Epithelial cell of esophagus (primary cell): ENCODE results near the gene AP3B1.

Experiments used
- DNase-seq: peaks from one replicate; pipeline ENCODE4 v3.0.0; 2010; ENCODE audit warnings: low read depth
- H3K4me3 ChIP-seq: 2 replicates; pipeline ENCODE4 v1.5.1; 2011; ENCODE audit warnings: mild to moderate bottlenecking, low read length, control low read depth
- TF ChIP-seq, protein P1 (sequence below): IDR thresholded peaks from 2 replicates; pipeline ENCODE4 v1.5.1; 2011; ENCODE audit warnings: low read depth, mild to moderate bottlenecking, low read length, control low read depth, inconsistent platforms; ENCODE audit not compliant: insufficient read depth; ENCODE audit errors: missing control alignments

AP3B1 gene

DNA sequence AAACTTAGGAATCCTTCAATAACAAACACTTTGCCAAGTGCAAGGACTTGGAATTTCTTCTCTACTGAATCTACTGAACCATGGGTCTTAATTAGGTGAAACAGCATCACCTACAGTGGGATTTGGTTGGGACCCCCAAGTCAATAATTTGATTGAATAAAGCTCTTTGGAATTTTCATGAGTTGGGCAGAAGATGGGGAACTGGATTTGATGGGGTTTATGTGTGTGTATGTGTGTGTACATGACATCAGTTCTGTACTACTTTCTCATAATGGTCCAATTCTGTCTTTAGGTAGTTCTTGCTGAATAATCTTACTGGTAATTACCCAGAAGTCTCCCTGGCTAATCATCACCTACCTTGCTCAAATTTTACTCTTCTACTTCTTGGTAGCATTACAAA is 319.9 kb downstream of the AP3B1 start:
- no peak overlapping the region for H3K4me3 ChIP-seq
- TF ChIP-seq, protein P1, sequence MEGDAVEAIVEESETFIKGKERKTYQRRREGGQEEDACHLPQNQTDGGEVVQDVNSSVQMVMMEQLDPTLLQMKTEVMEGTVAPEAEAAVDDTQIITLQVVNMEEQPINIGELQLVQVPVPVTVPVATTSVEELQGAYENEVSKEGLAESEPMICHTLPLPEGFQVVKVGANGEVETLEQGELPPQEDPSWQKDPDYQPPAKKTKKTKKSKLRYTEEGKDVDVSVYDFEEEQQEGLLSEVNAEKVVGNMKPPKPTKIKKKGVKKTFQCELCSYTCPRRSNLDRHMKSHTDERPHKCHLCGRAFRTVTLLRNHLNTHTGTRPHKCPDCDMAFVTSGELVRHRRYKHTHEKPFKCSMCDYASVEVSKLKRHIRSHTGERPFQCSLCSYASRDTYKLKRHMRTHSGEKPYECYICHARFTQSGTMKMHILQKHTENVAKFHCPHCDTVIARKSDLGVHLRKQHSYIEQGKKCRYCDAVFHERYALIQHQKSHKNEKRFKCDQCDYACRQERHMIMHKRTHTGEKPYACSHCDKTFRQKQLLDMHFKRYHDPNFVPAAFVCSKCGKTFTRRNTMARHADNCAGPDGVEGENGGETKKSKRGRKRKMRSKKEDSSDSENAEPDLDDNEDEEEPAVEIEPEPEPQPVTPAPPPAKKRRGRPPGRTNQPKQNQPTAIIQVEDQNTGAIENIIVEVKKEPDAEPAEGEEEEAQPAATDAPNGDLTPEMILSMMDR, result no peak
- no peak for DNase-seq

DNA sequence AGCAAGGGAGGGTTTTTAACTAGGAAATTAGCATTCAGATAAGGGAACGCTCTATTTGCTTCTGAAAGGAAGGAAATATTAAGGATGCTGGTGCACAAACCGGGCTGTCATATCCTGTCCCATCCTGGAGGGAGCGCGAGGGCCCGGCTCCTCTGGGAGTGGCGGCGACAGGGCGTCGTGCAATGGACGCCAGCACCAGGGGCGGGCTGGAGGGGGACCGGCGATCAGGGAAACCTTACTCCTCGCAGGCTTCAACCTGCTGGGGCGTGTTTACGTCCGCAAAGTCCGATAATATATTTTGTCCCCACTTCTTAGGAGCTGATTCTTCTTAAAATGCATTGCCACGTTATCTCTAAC is 321.3 kb downstream of the AP3B1 start:
- TF ChIP-seq, protein P1, result peak; percentile 31
- no peak overlapping the region for H3K4me3 ChIP-seq
- peak; percentile 13 for DNase-seq

- no peak overlapping the region for H3K4me3 ChIP-seq
- TF ChIP-seq, protein P1, result no peak
- no peak for DNase-seq
Observed at GRCh38 chr5:77972469-77973252, 321.8 kb downstream of the AP3B1 start.

- no peak for DNase-seq
- no peak overlapping the region for H3K4me3 ChIP-seq
- TF ChIP-seq, protein P1, result no peak
Observed at GRCh38 chr5:77971776-77972468, 322.6 kb downstream of the AP3B1 start.

GRCh38 chr5:77970891-77971290 is 323.6 kb downstream of the AP3B1 start:
- DNase-seq, result no peak

GRCh38 chr5:77963795-77964194 is 330.7 kb downstream of the AP3B1 start:
- no peak for DNase-seq
- no peak overlapping the region for H3K4me3 ChIP-seq
- TF ChIP-seq, protein P1, result no peak

More at GRCh38 chr5:77970891-77971290, 323.6 kb downstream of the AP3B1 start:
- TF ChIP-seq, protein P1, result no peak
- H3K4me3 ChIP-seq, result no peak overlapping the region

- TF ChIP-seq, protein P1, result no peak
- no peak overlapping the region for H3K4me3 ChIP-seq
- DNase-seq, result no peak
Observed at GRCh38 chr5:77960863-77961396, 333.6 kb downstream of the AP3B1 start.
